GF-D8 (cell line): ENCODE results near the gene TUBAL3.
"Not testable (repeated sequence)": the region's sequence is repeated elsewhere in the genome, so short reads cannot be mapped to it uniquely, and the experiment has no call there.

Source experiments
- DNase-seq: peaks from one replicate; lab custom pipeline; 2025; lab: John Stamatoyannopoulos, UW

The TUBAL3 gene

GRCh38 chr10:5379202-5379601, 25.4 kb downstream of the TUBAL3 start:
- DNase-seq, result not testable (repeated sequence)

DNA sequence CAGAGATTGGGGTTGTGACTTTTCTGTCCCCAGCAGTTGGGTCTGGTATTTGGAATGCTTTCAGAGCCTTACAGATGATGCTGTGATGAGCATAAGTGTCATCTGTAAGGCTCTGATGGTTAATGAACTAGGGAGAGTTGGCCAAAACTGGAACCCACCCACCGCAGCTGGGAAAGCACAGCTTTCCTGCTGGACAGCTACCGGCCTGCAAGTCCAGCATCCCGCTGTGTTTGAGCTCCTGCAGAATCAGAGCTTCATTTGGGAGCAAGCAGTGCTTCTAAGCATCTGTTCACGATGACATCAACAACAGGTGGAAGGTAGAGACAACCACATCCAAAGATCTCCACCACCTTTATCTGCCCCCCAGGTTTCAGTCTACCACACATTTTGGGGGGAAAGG, 28.2 kb downstream of the TUBAL3 start:
- no peak for DNase-seq

- DNase-seq, result no peak
Observed at GRCh38 chr10:5373891-5374611, 30.6 kb downstream of the TUBAL3 start.

DNA sequence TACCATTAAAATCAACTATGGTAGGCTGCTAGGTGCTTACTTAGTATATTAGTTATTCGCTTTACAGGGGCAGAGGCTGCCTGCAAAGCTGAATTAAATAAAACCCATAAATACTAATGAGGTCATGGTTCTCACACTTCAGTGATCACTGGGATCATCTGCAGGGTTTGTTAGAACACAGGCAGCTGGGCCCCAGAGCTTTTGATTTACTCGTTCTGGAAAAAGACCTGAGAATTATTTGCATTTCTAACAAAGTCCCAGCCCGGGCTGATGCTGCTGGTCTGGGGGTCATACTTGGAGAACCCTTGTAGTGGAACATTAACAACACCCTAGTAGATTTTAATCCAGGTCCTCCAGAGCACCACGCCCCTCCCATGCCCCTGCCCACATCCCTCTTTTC, 31.3 kb downstream of the TUBAL3 start:
- no peak for DNase-seq

DNA sequence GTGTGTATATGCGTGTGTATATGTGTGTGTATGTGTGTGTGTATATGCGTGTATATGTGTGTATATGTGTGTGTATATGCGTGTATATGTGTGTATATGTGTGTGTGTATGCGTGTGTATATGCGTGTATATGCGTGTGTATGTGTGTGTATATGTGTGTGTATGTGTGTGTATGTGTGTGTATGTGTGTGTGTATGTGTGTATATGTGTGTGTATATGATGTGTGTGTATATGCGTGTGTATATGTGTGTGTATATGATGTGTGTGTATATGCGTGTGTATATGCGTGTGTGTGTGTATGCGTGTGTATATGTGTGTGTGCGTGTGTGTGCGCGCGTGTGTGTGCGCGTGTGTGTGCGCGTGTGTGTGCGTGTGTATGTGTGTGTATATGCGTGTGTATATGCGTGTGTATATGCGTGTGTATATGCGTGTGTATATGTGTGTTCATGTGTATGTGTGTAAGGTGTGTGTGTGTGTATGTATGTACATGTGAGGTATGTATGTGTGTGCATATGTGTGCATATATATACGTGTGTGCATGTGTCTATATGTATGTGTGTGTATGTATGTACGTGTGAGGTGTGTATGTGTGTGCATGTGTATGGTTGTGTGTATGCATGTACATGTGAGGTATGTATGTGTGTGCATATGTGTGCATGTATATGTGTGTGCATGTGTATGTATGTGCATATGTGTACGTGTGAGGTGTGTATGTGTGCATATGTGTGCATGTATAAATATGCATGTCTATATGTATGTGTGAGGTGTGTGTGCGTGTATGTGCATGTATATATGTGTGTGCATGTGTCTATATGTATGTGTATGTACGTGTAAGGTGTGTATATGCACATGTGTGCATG, 33.9 kb downstream of the TUBAL3 start:
- no peak for DNase-seq

GRCh38 chr10:5369362-5370158, 35.1 kb downstream of the TUBAL3 start:
- DNase-seq, result no peak

DNA sequence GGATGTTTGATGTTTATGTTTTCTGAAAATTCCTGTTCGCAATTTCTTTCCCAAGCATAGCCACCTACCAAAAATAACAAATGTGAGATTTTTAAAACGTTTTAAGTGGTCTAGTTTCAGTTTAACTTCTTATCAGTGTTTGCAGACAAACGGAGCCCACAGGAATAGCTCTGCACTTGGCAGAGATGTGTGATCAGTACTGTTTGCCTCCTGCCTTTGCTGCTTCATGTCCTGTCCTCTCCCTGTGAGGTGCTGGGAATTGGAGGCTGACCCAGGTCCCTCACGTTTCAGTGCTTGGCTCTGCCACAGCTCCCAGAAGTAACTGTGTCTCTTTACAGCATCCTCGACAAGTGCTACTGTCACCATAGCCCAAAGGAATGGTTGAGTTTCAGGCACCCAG, 38.7 kb downstream of the TUBAL3 start:
- DNase-seq, result no peak

DNA sequence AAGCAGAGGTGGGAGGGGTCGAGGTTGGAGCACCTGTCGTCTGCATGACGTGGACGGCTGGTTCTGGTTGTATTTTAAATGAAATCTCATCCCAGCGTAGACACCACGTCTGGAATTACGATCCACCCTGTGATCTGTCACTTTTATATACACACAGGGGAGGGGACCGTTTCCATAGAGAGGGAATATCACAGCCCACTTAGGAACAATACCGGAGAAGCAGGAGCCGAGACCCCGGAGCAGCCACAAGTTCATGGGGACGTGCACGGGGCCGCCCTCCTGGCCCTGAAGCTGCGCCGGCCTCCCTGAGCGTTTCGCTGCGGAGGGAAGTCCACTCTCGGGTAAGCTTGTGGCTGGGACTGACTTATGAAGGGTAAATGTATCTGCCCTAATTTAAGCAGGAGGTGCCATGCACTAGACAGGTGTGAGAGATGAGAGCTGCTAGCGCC, 39.7 kb downstream of the TUBAL3 start, which contains the start of gene UCN3:
Gene UCN3 (plus strand): TSS at position 77 of the 449 bp plus-strand sequence. CDS start 8,755 bp downstream, outside the sequence.
- DNase-seq, result no peak

DNA sequence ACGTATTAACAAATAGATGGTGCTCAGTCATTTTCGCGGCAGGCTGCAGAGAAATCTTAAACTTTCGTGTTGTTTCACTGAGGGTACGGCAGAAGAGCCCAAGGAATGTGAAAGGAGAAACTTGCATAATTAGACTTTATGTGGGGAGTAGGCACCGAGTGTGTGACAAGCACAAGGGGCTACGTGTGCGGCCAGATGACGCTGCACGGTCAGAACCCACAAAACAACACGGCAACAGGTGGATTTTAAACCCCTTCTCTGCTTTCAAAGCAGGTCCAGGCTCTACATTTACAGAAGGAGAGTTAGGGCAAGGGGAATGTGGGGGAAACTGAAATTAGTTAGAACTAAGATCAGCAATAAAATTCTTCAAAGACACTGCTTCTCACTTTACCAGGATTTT, 40.3 kb downstream of the TUBAL3 start:
- no peak for DNase-seq

GRCh38 chr10:5362873-5363272, 41.8 kb downstream of the TUBAL3 start:
- DNase-seq, result no peak

DNA sequence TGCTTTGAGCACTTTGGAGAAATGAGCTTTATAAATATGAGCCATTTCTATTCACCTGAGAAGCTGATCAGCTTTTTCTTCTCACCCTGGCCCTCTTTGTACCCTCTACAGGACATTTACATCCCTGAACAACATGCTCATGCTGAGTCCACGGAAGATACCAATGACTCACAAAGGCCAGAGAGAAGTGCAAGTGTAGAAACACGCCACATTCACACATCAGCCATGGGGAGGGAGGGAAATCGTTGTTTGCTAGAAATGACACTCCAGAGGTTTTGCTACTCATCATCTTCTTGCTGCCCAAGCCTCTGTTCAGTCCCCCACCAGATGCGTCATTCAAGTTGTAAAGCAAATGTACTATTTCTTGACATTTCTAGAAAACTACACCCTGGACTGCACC, 42.7 kb downstream of the TUBAL3 start:
- no peak for DNase-seq

DNA sequence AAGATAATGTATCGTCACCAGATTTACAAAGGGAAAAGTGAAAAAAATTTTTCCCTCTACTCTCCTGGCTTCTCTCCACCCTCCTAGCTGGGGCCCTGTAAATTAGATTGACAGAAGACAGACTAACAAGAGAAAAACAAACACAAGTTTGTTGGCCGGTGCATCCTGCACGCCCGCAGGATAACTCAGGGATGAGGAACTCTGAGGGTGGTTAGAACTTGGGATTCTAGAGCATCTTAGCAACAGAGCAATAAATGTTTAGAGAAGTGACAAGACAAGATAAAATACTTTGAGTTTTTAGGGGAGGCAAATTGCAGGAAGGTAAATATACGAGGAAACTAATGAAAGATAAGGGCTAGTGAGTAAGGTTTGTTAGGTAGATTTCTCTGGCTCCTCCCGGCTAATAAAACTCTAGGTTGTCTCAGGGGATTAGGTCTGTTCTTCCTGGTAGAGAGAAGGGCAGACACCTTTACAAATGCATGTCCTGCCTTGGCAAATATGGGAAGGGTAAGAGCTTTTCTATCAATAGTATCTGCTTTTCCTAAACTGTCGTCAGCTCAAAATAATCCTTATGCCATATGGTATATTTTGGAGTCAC, 44.2 kb downstream of the TUBAL3 start:
- no peak for DNase-seq

DNA sequence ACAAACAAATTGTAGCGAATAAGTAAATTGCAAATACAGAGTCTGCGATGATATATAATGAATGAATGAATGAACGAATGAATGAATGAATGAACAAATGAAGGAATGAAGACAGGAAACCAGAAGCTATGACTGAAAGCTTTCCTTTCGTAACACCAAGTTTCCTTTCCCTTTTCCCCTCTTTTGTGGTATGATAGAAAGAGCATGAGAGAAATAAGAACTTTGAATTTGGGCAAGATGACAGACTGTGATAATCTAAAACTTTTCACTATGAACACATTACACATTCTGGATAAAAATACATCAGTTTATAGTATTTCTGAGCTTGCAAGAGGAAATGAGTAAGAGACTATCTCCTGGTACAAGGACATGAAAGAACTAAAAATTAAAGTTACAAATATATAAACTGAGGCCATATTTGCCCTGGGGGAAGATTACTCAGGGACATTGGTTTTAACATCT, 48.3 kb downstream of the TUBAL3 start:
- no peak for DNase-seq

DNA sequence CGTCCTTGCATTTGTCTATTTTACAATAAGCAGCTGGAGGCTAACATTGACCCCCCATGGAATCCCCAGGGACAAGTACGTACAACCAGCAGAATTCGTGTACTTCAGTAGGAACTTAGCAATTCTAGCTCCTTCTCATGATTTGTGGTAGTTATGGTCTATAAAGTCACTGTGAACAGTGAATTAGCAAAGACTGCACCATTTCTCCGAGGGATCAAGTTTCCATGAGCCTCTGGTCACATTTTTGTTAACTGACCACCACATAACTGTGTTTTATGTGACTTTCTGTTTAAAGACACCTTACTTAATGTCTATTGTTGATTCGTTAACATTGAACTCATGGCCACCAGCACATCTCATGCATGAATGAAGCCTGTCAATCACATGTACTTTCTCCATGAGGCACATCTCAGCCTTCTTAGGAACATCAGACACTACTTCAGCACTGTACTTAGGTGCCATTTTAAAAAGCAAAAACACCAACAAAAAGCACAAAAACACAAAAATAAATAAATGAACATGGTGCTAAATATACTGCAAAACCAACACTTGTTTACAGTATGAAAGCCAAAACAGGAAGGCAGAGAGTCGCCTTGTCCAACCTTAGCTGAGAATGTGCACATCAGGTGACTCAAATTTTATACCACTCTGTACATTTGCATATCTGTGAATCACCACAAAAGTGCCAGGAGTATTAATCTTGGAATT, 48.9 kb downstream of the TUBAL3 start:
- DNase-seq, result no peak

- DNase-seq, result no peak
Observed at GRCh38 chr10:5354068-5354467, 50.6 kb downstream of the TUBAL3 start.

DNA sequence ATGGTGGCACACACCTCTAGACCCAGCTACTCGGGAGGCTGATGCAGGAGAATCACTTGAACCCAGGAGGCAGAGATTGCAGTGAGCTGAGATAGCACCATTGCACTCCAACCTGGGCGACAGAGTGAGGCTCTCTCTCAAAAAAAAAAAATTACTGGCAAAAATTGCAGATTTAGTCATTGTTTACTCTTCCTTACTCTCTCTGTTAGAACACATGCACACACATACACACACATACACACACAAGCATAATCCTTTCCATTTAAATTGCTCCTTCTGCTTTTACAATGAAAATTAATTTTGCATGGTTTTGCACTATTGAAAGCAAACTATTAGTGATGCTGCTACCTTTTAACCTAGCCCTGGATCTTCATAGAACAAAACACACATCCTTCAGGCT, 55.3 kb downstream of the TUBAL3 start:
- no peak for DNase-seq

GRCh38 chr10:5346881-5347280, 57.7 kb downstream of the TUBAL3 start:
- no peak for DNase-seq

- no peak for DNase-seq
Observed at GRCh38 chr10:5344746-5345145, 59.9 kb downstream of the TUBAL3 start.

- DNase-seq, result no peak
Observed at GRCh38 chr10:5343979-5344378, 60.6 kb downstream of the TUBAL3 start.

DNA sequence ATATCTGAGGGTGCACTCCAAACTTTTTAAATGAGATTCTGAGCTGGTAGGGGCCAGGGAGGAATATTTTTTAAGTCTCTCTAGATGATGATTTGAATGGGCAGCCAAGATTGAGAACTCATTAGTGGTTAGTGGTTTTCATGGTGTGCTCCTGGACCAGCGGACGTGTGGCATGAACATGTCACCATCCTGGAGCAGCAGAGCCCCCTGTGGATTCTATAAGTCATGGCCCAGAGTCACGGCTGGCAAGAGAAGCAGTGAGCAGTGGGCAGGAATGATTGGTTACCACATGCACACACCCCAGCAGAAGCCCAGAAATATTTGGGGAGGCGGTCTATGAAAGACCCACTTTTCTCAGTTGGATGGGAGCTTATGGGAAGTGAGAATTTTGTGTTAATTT, 61.1 kb downstream of the TUBAL3 start:
- DNase-seq, result peak; percentile 23
